Activated CD8-positive, alpha-beta memory T cell treated with anti-CD3 and anti-CD28 coated beads, Interleukin-2, amount 50 U/mL, for 24 hours (primary cell): ENCODE measurements around the gene KCND2.

Experiments used
- DNase-seq: peaks from one replicate; pipeline ENCODE4 v3.0.0-alpha.2; 2020; ENCODE audit errors: extremely low read depth

The KCND2 gene

GRCh38 chr7:120412139-120413050 is 139.4 kb downstream of the KCND2 start:
- DNase-seq = no peak

- no peak for DNase-seq
Observed at GRCh38 chr7:120413164-120413563, 140.2 kb downstream of the KCND2 start.

DNA sequence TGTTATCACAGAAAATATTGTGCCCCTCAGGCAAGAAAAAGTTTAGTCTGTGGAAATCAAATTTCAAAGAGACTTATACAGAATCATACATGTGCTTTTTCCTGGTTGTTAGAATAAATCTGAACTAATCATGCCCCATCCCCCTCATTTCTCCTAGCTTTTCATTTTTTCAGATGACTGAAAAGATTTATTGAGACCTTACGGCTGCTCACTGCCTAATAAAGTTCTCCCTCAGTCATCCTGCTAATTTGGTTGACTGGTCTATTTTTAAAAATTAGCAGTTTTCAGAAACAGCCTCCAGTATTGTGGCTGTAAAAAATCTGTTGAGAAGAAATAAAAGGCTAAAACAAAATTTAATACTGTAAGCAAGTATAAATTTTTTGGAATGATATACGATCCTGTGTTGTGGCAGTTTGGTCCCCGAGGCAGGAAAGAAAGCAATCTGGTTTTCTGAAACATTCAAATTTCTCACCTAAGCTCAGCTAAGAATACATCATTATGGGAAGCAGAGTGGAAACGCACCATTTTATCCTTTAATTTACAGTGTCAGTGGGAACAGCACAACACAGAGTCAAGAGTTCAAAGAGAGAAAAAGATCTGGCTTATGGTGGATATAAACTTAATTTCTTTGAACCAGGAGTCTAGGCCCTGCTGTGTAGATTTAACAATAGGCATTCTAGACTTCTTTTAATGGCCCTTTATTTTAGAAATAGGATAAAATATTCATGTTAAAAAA is 144.4 kb downstream of the KCND2 start:
- no peak for DNase-seq

DNA sequence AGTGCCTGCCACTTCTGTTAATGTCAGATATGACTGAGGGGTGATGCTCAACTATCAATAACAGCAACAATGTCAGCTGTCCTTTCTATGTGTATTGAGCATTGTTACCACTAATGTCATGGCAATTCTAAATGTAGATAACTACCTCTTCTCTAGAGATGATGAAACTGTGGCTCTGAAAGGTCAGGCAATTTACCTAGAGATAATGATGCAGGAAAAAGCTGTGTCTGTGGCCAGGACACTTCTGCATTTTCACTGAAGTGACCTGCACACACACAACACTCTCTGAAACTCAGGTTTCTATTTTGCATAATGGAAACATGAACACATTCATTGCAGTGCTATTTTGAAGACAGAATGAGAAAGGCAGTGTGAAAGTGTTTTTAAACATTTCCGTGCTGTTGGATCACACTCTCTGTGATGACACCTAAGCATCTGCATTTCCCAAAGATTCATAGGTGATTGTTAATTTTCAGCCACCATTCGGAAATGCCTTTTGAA is 148.2 kb downstream of the KCND2 start:
- DNase-seq = no peak

GRCh38 chr7:120431016-120431415 is 158.0 kb downstream of the KCND2 start:
- DNase-seq = no peak

- no peak for DNase-seq
Observed at GRCh38 chr7:120436487-120437060, 163.6 kb downstream of the KCND2 start.

DNA sequence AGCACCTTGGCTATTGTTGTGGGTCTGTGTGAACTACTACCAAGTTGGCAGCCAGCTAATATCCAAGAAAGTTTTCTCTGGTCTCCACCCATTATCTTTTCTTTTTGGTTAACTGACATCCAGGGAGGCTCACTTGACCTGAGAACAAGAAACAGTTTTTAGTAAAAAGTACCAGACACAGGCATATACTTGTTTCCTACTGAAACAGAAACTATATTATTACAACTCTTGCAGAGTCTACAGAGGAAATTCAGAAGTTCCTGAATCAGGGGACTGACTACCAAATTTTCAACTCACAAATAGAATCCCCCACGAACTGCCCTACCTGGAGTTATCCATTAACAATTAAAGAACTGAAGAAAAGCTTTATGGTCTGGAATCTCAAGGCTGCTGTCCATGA is 168.9 kb downstream of the KCND2 start:
- no peak for DNase-seq

GRCh38 chr7:120442838-120443237 is 169.9 kb downstream of the KCND2 start:
- no peak for DNase-seq

GRCh38 chr7:120444650-120445049 is 171.7 kb downstream of the KCND2 start:
- DNase-seq = no peak

- no peak for DNase-seq
Observed at GRCh38 chr7:120445276-120445675, 172.3 kb downstream of the KCND2 start.

DNA sequence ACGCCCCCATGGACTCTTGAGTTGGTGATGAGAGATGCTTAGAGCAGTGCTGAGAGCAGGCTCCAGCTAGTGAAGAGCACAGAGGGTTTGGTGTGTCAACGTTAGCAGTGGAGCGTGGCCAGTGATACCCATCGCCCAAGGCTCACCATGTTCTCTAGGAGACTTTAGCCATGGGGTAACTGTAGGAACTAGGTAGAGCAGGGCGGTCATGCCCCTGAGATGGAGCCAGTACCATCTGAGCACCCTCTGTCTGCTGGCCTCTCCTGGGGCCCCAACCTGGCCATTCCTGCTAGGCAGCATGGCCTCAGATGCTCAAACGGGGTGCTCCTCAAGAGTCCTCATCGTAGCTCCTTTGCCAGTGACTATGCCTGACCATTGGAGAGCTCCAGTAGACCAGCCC is 179.7 kb downstream of the KCND2 start:
- DNase-seq = no peak

DNA sequence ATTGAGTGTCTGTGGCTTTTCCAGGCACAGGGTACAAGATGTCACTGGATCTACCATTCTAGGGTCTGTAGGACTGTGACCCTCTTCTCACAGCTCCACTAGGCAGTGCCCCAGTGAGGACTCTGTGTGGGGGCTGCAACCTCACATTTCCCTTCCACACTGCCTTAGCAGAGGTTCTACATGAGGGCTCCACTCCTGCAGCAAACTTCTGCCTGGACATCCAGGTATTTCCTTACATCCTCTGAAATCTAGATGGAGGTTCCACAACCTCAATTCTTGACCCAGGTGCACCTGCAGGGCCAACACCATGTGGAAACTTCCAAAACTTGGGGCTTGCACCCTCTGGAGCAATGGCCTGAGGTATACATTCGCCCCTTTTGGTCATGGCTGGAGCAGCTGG is 183.7 kb downstream of the KCND2 start:
- no peak for DNase-seq

- no peak for DNase-seq
Observed at GRCh38 chr7:120460949-120461348, 188.0 kb downstream of the KCND2 start.

DNA sequence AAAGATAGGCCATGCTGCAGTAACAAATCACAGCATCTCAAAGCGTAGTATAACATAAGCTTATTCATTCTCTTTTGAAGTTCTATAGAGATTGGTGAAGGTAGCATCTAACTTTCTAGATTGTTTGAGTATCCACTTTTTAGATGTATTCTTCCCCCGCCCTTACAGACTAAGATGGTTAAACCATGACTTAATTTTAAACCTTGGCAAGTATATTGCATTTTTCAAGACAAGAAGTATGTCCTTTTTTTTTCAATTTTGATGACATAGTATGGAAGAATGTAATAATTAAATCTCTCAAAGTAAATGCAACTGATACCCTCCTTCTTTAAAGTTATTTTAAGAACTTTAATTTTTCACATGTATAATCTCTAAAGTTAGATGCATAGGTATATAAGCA is 190.0 kb downstream of the KCND2 start:
- DNase-seq = no peak

DNA sequence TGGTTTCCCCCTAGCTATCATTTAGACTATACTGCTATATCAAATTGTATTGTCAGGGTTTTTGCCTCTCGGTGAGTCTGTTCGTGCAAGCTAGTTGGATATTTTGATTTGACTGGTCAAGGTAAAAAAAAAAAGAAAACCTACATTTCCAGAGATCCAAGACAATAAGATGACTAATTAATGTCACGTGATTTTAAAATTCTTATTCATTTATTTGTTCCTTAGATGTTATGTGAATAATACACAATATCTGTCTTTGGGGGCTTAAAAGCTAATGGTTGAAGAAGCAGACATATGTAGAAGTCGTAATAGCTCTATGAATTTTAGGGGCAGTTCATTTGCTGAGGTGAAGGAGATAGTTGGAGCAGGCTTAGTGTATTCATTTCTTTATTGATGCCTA is 191.1 kb downstream of the KCND2 start:
- no peak for DNase-seq

DNA sequence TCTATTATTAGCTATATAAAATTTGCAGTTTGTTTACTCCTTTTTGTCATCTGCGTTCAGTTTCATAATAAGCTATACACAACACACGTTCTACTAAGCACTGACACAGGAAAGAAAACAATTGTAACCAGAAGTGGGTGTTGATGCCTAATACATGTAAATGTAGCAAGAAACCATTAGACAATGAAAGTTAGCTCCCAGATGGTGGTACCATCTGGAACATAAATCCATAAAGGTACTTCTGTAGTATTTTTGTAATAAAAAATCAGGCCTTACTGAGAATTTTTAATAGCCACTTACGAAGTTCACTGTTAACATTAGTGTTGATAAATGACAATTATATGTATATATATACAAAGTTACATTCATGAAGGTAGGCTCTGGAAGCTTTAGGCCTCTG is 194.7 kb downstream of the KCND2 start:
- no peak for DNase-seq

- DNase-seq = no peak
Observed at GRCh38 chr7:120468611-120469010, 195.6 kb downstream of the KCND2 start.

- DNase-seq = no peak
Observed at GRCh38 chr7:120472892-120473291, 199.9 kb downstream of the KCND2 start.

DNA sequence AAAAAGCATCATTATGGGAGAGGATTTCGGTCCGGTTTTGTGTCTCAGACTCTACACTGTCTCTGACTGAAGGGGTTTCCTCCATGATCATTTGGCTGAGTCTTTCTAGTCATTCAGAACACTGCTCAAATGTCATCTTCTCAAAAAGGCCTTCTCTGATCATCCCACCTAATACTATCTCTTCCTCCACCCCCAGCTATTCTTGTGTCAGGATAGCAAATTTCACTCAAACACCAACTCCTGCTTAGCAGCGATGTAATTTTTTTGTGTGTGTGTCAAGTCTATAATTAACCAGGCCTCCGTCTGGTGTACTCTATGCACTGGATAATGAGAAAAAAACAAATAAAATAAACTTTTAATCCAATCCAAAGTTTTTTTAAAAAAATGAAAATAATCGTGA is 200.4 kb downstream of the KCND2 start:
- no peak for DNase-seq

- no peak for DNase-seq
Observed at GRCh38 chr7:120475994-120476393, 203.0 kb downstream of the KCND2 start.

GRCh38 chr7:120480472-120480871 is 207.5 kb downstream of the KCND2 start:
- DNase-seq = no peak

DNA sequence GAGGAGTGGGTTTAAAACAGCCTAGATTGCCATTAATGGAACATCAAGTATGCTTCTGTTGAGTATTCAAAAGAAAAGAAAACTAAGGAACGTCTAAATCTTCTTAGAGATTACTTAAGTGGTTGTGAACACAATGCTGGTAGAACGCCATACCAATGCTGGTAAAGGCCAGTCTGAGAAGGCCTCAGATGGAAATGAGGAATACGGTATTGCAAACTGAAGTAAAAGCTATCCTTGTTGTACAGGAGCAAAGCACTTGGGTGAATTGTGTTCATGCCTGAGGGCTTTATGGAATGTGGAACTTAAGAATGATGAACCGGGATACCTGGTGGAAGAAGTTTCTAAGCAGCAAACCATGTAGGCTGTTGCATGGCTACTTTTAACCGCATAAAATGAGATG is 208.0 kb downstream of the KCND2 start:
- DNase-seq = no peak

- no peak for DNase-seq
Observed at GRCh38 chr7:120486164-120486563, 213.2 kb downstream of the KCND2 start.
